GM19025 (cell line): ENCODE data around the gene NCKAP5.
"Not testable (repeated sequence)": the region's sequence is repeated elsewhere in the genome, so short reads cannot be mapped to it uniquely, and the experiment has no call there.

Experiments
- ATAC-seq: cut with Tn5 transposase; IDR thresholded peaks from one replicate; pipeline ENCODE4 v1.9.1; 2021; ENCODE audit warnings: mild to moderate bottlenecking, low read depth, moderate library complexity; ENCODE audit not compliant: unreplicated experiment

The NCKAP5 gene

DNA sequence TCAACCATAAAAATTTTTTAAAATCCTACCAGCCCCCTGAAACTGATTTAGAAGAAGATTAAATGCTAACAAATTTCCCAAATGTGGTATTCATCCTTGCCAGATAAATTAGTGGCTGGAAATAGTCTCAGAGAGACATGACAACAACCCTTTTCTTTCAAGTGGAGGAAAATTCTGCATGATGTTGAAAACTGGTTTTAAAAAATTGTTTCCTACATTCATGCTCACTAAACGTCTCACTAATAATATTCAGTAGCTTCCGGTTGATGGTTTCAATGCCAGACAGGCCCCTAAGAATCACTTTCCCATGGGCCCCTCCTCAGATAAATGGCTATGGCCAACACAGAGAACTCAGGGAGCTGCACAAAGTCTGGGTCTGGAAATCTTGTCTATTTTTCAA, 43.2 kb downstream of the NCKAP5 start:
- ATAC-seq = no peak

- no peak for ATAC-seq
These were observed 44.9 kb downstream of the NCKAP5 start for GRCh38 chr2:133523406-133523805.

GRCh38 chr2:133522204-133522603, 46.1 kb downstream of the NCKAP5 start:
- ATAC-seq = no peak

GRCh38 chr2:133521146-133521745, 47.0 kb downstream of the NCKAP5 start:
- ATAC-seq = no peak

GRCh38 chr2:133519677-133520076, 48.6 kb downstream of the NCKAP5 start:
- ATAC-seq = not testable (repeated sequence)

- no peak for ATAC-seq
These were observed 49.4 kb downstream of the NCKAP5 start for GRCh38 chr2:133518700-133519344.

DNA sequence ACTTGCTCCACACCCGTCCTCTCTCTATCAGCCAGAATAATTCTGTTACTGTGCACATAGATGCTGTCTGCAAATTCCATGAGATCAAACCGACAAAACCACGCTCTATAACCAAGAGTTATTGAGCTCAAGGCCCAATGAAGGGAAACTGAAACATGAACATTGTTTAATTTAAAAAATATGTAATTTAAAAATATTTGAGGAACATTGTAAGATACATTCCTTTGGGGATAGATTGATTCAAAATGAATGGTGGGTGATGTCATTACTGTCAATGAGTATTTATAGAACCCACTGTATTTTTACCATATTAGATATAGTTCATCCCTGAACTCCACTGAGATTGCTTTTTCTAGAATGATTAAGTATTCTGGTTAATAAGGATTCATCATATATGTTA, 50.4 kb downstream of the NCKAP5 start:
- no peak for ATAC-seq

GRCh38 chr2:133516405-133517026, 51.7 kb downstream of the NCKAP5 start:
- ATAC-seq = no peak

DNA sequence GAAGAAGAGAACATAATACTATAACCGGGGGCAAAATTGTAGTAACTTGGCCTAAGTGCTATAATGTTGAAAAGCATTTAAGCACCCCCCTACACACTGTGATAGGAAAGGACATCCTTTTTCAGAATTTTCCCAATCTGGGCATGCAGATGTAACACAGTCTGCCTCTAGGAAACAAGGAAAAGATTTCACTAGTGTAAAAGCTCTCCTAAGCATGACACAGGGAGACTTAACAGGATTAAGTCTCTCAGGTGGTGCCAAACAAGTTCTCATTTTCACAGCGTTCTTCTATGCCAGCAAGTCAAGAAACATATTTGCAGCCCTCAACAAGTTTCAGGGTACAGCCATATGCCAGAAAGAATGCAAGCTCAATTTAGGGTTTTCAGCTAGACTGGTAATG, 53.0 kb downstream of the NCKAP5 start:
- no peak for ATAC-seq

DNA sequence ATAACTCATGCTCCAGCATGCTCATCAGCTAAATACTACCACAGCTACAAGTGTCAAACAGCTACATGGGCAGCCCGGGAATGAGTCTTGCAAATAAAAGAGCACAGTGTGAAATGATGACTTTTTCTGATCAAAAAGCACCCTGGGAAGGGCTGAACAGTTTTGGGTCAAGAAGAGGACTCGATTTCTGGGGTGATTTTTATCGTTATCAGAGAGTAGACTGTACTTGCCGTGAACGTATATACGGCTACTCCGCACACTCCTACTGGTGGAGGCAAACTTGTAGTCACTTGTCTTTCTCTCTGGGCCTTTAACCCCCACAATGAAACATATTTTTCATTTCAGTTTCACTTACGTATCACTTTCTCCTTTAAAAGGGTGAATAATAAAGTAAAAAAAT, 54.4 kb downstream of the NCKAP5 start:
- ATAC-seq = no peak

DNA sequence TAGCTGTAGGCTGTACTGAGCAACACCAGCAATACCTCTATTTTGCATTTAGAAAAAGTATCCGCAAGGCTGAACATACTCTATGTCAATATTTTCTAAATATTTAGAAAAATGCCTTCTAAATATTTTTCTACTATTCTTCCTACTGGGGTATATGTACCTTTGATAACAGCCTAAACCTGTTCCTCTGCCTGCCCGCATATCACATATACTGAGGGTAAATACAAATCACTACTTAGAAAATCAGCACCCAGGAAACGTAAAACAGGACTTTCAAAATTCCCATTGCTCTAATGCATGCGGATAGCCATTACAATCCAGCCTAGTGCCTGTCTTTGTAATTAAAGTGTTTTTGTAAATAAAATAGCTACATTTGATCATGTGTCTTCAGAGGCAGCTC, 56.1 kb downstream of the NCKAP5 start:
- no peak for ATAC-seq

- no peak for ATAC-seq
These were observed 56.6 kb downstream of the NCKAP5 start for GRCh38 chr2:133511679-133512078.

DNA sequence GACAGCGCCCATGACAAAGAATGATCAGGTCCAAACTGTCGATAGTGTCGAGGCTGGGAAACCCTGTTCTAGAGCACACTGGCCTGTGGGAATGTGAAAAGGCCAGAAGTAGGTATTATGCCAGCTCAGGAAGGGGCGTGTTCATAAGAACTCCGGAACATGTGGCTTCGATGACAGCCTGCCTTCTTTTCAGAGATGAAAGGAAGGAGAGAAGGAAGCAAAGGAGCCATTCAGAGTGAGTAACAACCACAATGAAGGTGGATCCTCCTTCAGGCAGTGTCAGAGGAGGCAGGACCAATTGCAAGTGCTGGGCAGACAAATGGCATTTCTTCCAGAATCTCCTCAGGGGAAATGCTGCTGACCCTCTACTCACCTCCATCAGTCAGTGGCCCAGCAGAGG, 58.5 kb downstream of the NCKAP5 start:
- no peak for ATAC-seq

DNA sequence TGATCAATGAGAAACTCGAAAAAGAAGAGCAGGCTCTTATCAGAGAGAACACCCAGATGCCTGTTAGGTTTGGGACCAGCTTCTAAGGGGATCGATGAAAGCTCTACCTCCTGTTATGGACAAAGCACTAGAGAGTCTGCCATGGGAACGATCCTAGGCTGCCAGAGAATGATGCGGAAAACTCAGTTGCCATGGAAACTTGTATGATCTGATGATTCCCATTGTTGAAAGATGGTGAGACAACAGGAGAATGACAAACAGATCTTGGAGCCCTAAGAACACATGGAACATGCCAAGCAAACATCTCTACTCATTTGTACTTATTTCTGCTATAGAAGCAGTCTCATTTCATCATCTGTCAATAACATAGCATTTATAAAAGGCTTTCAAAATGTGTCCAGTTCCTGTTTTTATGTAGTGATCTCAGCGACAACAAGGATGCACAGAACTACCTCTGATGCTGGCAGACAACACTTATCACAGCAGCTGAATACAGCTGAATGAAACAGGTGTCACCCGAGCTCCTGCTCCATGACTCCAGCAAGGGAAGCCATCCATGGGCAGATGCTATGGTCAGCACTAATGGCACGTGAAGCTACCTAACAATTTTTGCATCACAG, 59.6 kb downstream of the NCKAP5 start:
- no peak for ATAC-seq

DNA sequence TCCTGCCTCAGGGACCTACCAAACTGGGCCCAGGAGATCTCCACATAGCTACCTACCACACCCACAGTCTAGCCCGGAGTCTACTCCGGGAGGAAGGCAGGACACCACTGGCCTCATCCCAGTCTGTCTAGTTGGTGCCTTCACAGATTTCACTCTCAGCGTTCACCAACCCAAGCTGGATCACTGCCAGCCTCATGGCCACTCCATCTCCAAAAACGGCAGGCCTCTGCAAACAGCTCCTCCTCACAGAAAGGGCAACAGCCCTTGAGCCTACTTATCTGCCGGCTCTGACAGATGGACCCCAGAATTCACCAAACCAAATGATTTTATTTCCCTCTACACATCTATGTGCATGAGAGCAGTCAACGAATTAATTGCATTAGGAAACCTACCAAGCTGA, 61.3 kb downstream of the NCKAP5 start:
- no peak for ATAC-seq

- no peak for ATAC-seq
These were observed 63.4 kb downstream of the NCKAP5 start for GRCh38 chr2:133504566-133505505.

DNA sequence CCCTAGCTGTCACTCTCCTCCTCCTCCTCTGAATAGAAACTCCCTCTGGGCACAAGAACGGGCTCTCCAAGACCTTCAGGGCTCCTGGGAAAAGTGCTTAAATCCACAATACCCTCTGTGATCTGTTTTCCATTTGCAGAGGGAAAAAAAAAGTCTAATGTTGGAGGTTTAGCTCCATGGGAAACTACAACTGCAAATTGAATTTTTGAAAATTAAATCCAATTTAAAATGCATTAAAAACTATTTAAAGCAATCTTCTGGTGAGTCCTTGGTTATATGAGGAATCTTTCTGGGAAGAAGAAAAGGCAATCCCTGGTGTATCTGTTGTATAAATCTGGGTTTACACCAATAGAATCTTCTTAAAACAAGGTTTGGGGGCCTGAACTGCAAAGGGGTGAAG, 64.3 kb downstream of the NCKAP5 start:
- ATAC-seq = no peak

DNA sequence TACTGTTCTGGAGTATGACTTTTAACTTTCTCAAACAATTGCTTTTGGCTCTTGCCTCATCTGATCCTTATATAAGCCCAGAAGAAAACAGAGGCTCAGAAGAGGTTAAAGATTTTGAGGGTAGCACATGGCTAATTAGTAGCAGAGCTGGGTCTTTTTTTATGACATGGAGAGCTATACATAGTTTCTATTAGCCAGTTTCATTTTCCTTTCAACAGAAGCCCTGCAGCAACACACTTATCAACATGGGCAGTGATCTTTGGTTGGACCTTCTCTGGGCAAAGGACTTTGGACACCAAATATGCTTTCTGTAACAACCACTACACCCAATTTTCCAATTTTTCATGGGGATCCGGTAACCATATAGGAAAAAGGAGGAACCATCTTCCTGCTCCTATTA, 64.9 kb downstream of the NCKAP5 start:
- peak; percentile 56 for ATAC-seq

DNA sequence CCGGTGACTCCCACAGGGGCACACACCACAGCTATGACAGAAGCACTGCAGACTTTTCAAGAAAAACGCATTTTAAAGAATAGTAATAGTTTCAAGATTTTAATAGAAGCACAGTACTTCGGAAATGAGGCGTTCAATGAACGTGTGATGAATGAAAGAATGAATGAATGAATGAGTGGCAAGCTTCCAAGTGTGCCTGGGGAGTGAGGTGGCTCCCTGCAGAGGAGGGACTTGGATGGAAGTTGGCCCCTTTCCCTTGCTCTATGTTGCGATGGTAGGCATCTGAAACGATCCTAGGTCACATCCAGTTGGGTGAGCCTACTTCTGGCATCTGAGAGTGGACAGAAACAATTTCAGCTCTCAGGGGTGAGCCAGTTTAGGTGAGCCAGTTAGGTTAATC, 65.6 kb downstream of the NCKAP5 start:
- ATAC-seq = no peak

GRCh38 chr2:133500917-133501316, 67.3 kb downstream of the NCKAP5 start:
- no peak for ATAC-seq
